Measurements from ENCODE around the gene ZNF527.
"Not testable (repeated sequence)": the region's sequence is repeated elsewhere in the genome, so short reads cannot be mapped to it uniquely, and the experiment has no call there.

Gene ZNF527

DNA sequence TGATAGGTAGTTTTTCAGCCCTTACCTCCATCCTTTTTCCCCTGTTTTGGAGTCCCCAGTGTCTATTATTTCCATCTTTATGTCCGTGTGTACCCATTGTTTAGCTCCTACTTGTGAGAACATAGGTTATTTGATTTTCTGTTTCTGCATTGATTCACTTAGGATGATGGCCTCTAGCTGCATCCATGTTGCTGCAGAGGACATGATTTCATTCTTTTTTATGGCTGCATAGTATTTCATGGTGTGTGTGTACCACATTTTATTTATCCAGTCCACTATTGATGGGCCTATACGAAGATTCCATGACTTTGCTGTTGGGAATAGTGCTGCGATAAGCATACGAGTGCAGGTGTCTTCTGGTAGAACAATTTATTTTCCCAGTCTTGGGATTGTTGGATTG lies 15.0 kb upstream of the ZNF527 start:
- H3K27me3 ChIP-seq (ENCODE audit: insufficient read depth, poor library complexity, severe bottlenecking) = no peaks in the 10 kb centered on the region
- no peak overlapping the region for H3K4me3 ChIP-seq (replicated peaks; ENCODE audit: insufficient read depth, low read length)
- no peak for DNase-seq (ENCODE audit: low read depth in 1 of 2, low spot score in 1 of 2)
- no peak overlapping the region for H3K27ac ChIP-seq (replicated peaks)
- TF ChIP-seq SPI1 (IDR thresholded peaks at IDR 0.05; ENCODE audit: borderline replicate concordance, low read depth) (no peak), POLR2AphosphoS5 (IDR thresholded peaks at IDR 0.05; ENCODE audit: low read depth) (no peak), GABPA (IDR thresholded peaks at IDR 0.05; ENCODE audit: low read depth) (no peak)
- TF ChIP-seq, protein P1, sequence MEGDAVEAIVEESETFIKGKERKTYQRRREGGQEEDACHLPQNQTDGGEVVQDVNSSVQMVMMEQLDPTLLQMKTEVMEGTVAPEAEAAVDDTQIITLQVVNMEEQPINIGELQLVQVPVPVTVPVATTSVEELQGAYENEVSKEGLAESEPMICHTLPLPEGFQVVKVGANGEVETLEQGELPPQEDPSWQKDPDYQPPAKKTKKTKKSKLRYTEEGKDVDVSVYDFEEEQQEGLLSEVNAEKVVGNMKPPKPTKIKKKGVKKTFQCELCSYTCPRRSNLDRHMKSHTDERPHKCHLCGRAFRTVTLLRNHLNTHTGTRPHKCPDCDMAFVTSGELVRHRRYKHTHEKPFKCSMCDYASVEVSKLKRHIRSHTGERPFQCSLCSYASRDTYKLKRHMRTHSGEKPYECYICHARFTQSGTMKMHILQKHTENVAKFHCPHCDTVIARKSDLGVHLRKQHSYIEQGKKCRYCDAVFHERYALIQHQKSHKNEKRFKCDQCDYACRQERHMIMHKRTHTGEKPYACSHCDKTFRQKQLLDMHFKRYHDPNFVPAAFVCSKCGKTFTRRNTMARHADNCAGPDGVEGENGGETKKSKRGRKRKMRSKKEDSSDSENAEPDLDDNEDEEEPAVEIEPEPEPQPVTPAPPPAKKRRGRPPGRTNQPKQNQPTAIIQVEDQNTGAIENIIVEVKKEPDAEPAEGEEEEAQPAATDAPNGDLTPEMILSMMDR (IDR thresholded peaks at IDR 0.05; ENCODE audit: insufficient read depth, low read length) = no peak
- TF ChIP-seq, protein P2, sequence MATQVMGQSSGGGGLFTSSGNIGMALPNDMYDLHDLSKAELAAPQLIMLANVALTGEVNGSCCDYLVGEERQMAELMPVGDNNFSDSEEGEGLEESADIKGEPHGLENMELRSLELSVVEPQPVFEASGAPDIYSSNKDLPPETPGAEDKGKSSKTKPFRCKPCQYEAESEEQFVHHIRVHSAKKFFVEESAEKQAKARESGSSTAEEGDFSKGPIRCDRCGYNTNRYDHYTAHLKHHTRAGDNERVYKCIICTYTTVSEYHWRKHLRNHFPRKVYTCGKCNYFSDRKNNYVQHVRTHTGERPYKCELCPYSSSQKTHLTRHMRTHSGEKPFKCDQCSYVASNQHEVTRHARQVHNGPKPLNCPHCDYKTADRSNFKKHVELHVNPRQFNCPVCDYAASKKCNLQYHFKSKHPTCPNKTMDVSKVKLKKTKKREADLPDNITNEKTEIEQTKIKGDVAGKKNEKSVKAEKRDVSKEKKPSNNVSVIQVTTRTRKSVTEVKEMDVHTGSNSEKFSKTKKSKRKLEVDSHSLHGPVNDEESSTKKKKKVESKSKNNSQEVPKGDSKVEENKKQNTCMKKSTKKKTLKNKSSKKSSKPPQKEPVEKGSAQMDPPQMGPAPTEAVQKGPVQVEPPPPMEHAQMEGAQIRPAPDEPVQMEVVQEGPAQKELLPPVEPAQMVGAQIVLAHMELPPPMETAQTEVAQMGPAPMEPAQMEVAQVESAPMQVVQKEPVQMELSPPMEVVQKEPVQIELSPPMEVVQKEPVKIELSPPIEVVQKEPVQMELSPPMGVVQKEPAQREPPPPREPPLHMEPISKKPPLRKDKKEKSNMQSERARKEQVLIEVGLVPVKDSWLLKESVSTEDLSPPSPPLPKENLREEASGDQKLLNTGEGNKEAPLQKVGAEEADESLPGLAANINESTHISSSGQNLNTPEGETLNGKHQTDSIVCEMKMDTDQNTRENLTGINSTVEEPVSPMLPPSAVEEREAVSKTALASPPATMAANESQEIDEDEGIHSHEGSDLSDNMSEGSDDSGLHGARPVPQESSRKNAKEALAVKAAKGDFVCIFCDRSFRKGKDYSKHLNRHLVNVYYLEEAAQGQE (IDR thresholded peaks at IDR 0.05; ENCODE audit: insufficient replicate concordance, low read depth) = no peak

DNA sequence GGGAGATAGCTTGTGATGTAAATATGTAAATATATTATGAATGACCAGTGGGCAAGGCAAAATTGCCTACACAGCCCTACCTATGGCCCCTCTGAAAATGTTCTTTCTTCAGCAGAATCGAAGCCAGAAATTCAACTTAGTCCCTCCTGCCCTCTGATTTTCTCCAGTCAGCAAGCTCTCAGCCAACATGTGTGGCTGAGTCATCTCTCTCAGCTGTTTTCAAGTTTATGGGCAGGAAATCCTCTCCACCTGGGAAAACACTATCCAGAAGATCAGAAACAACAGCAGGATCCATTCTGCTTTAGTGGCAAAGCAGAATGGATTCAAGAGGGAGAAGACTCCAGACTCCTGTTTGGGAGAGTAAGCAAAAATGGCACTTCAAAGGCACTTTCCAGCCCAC lies 8.9 kb upstream of the ZNF527 start:
- DNase-seq (ENCODE audit: low read depth in 1 of 2, low spot score in 1 of 2) = no peak
- TF ChIP-seq, protein P2 (IDR thresholded peaks at IDR 0.05; ENCODE audit: insufficient replicate concordance, low read depth) = no peak
- TF ChIP-seq, protein P1 (IDR thresholded peaks at IDR 0.05; ENCODE audit: insufficient read depth, low read length) = no peak
- no peak for TF ChIP-seq GABPA (IDR thresholded peaks at IDR 0.05; ENCODE audit: low read depth)
- TF ChIP-seq SPI1 (IDR thresholded peaks at IDR 0.05; ENCODE audit: borderline replicate concordance, low read depth) = no peak
- TF ChIP-seq POLR2AphosphoS5 (IDR thresholded peaks at IDR 0.05; ENCODE audit: low read depth) = no peak
- Histone ChIP-seq H3K4me3 (replicated peaks; ENCODE audit: insufficient read depth, low read length) (no peak overlapping the region), H3K27ac (replicated peaks) (no peak overlapping the region), H3K27me3 (ENCODE audit: insufficient read depth, poor library complexity, severe bottlenecking) (no peaks in the 10 kb centered on the region)

DNA sequence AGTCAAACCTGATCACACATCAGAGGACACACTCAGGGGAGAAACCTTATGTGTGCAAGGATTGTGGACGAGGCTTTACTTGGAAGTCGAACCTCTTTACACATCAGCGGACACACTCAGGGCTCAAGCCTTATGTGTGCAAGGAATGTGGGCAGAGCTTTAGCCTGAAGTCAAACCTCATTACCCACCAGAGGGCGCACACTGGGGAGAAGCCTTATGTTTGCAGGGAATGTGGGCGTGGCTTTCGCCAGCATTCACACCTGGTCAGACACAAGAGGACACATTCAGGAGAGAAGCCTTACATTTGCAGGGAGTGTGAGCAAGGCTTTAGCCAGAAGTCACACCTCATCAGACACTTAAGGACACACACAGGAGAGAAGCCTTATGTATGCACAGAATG lies 8.2 kb upstream of the ZNF527 start:
- TF ChIP-seq, protein P2 (IDR thresholded peaks at IDR 0.05; ENCODE audit: insufficient replicate concordance, low read depth) = no peak
- TF ChIP-seq POLR2AphosphoS5 (IDR thresholded peaks at IDR 0.05; ENCODE audit: low read depth) (no peak), GABPA (IDR thresholded peaks at IDR 0.05; ENCODE audit: low read depth) (no peak), SPI1 (IDR thresholded peaks at IDR 0.05; ENCODE audit: borderline replicate concordance, low read depth) (no peak)
- TF ChIP-seq, protein P1 (IDR thresholded peaks at IDR 0.05; ENCODE audit: insufficient read depth, low read length) = no peak
- DNase-seq (ENCODE audit: low read depth in 1 of 2, low spot score in 1 of 2) = peak in 1 of 2 experiments; percentile 5
- Histone ChIP-seq H3K27ac (replicated peaks) (no peak overlapping the region), H3K27me3 (ENCODE audit: insufficient read depth, poor library complexity, severe bottlenecking) (no peaks in the 10 kb centered on the region), H3K4me3 (replicated peaks; ENCODE audit: insufficient read depth, low read length) (no peak overlapping the region)

DNA sequence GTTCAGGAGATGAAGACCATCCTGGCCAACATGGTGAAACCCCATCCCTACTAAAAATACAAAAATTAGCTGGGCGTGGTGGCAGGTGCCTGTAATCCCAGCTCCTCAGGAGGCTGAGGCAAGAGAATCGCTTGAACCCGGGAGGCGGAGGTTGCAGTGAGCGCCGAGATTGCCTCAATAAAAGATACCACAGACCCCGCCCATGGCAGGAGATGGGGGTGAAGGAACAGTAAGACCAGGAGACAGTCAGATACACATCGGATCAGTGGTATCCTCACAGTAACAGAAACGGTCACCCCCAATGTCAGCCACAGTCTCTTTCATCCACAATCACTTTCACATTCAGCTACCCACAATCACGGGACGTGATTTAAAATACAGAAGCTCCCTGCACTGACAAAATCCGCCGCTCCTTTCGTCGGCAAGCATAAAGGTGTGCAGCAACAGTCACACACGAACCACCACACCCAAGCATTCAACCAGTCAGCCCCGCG lies 466 bp upstream of the ZNF527 start:
- not testable (repeated sequence) for H3K27me3 ChIP-seq (ENCODE audit: insufficient read depth, poor library complexity, severe bottlenecking); DNase-seq (ENCODE audit: low read depth in 1 of 2, low spot score in 1 of 2)
- peak overlapping the region; percentile 77 for H3K27ac ChIP-seq (replicated peaks)
- peak overlapping the region; percentile 62 for H3K4me3 ChIP-seq (replicated peaks; ENCODE audit: insufficient read depth, low read length)
